Gastrocnemius medialis (tissue), 4 donors: ENCODE results near the gene COASY. TPM values are rescaled to one million over a fixed set of nuclear protein-coding genes. Genes with fewer than 3 reads are reported as not detected.

Experiments
- ATAC-seq, 2 donors: fragments of 150-250 bp; one replicate each; pipeline ENCODE4 v1.9.1; 2016
- DNase-seq, 2 donors: peaks; one replicate each; pipeline ENCODE4 v3.0.0-alpha.2; 2019
- H3K27ac ChIP-seq, 4 donors: fragments of 200-600 bp; sonication (generic); 1 replicate in 1 of 4; 2 replicates in 3 of 4; pipeline ENCODE4 v1.5.1; 2016 to 2018; ENCODE audit warnings: mild to moderate bottlenecking in 2 of 4, moderate library complexity in 1 of 4
- H3K27me3 ChIP-seq, 3 donors: fragments of 200-600 bp; sonication (generic) in 2 of 3; 1 replicate in 1 of 3; 2 replicates in 2 of 3; pipeline versions ENCODE4 v1.5.1 to v1.6.0; 2016 to 2019; ENCODE audit warnings: mild to moderate bottlenecking in 1 of 3, moderate library complexity in 1 of 3
- H3K36me3 ChIP-seq, 2 donors: fragments of 200-600 bp; sonication (generic) in 1 of 2; one replicate each; pipeline ENCODE4 v1.5.1; 2017 to 2018
- H3K4me1 ChIP-seq, 2 donors: fragments of 200-600 bp; sonication (generic) in 1 of 2; one replicate each; pipeline ENCODE4 v1.5.1; 2016 to 2017; ENCODE audit warnings: mild to moderate bottlenecking in 2 of 2
- H3K4me3 ChIP-seq, 4 donors: fragments of 200-600 bp; sonication (generic) in 3 of 4; 1 replicate in 1 of 4; 2 replicates in 3 of 4; pipeline ENCODE4 v1.5.1; 2016 to 2019; ENCODE audit warnings: mild to moderate bottlenecking in 2 of 4
- H3K9me3 ChIP-seq, 3 donors: fragments of 200-600 bp; sonication (generic) in 2 of 3; 1 replicate in 1 of 3; 2 replicates in 2 of 3; pipeline ENCODE4 v1.5.1; 2016 to 2019
- POLR2A ChIP-seq, 2 donors: fragments of 450-650 bp; IDR thresholded peaks; one replicate each; pipeline ENCODE4 v1.6.1; 2017; ENCODE audit warnings: antibody characterized with exemption in 2 of 2, mild to moderate bottlenecking in 2 of 2, moderate library complexity in 2 of 2
- in situ Hi-C, 4 donors: fragments of 200-750 bp; cut with MboI; loops; one replicate each; pipeline versions ENCODE4 v1.15.0 to v1.8.0; 2017; ENCODE audit warnings: low sequenced_read_pairs in 4 of 4
- intact Hi-C: fragments of 100-400 bp; cut with DNase I; formaldehyde crosslinking; loops from one replicate; pipeline ENCODE4 v1.15.1; 2023; ENCODE audit warnings: low total_unique reads
- total RNA-seq, 4 donors: library from RNA; depleted of rRNA; stranded (reverse); fragments of >200 nt; gene quantifications; one replicate each; pipeline versions ENCODE4 v1.1.0 to v1.2.3, GENCODE V29; 2016
- TF ChIP-seq, protein P1 (sequence below), 5 experiments: fragments of 450-650 bp in 3 of 5; fragments of 200-600 bp in 2 of 5; sonication (generic) in 2 of 5; IDR thresholded peaks in 4 of 5; conservative IDR thresholded peaks in 1 of 5; 1 replicate in 4 of 5; 2 replicates in 1 of 5; pipeline ENCODE4 v1.5.1; 2016 to 2019; ENCODE audit warnings: antibody characterized with exemption in 5 of 5, mild to moderate bottlenecking in 3 of 5, moderate library complexity in 3 of 5

The COASY gene
- total RNA-seq, 4 donors from 2014 or later, result 22.4 to 39.9 (median 27.5) TPM

DNA sequence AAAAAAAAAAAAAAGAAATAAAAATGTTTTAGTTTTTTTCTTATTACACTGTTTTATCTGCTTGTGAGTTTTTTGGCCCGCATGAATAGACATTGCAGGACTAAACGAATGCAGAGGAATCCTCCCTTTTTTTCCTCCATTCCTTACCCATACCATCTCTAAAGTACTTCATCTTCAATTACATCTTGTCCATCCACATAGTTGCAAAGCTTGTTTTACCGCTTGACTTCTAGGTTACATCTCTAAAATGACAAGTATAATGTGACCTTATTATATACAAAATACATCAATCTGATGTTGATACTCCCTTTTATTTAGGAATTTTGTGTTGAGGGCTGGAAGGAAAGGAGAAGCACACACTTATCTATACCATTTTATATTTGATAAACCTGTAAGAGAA lies 34.4 kb downstream of the COASY start:
- intact Hi-C loops, result no loop called here
- H3K27ac ChIP-seq, result no peak overlapping the region
- peaks cover 15 to 20% of the 10 kb centered on the region in 2 donors for H3K4me1 ChIP-seq
- no peak overlapping the region for H3K4me3 ChIP-seq
- no peaks in the 10 kb centered on the region for H3K9me3 ChIP-seq
- H3K27me3 ChIP-seq, result no peaks in the 10 kb centered on the region
- no peak for DNase-seq
- no peak for ATAC-seq
- in situ Hi-C loops, result loop anchor here in 2 of 4 donors (25.0 kb wide), 2 partner anchors 91 to 166 kb away; partner anchors contain the start of genes CCR10 (in 2 of the 2), CNTNAP1 (in 2 of the 2), PLEKHH3 (in 2 of the 2) and RAMP2 (in 1 of the 2)
- H3K36me3 ChIP-seq, result peaks cover 0 to 9% of the 10 kb centered on the region in 2 donors
- no peak for TF ChIP-seq POLR2A (IDR thresholded peaks at IDR 0.05)
- TF ChIP-seq, protein P1, sequence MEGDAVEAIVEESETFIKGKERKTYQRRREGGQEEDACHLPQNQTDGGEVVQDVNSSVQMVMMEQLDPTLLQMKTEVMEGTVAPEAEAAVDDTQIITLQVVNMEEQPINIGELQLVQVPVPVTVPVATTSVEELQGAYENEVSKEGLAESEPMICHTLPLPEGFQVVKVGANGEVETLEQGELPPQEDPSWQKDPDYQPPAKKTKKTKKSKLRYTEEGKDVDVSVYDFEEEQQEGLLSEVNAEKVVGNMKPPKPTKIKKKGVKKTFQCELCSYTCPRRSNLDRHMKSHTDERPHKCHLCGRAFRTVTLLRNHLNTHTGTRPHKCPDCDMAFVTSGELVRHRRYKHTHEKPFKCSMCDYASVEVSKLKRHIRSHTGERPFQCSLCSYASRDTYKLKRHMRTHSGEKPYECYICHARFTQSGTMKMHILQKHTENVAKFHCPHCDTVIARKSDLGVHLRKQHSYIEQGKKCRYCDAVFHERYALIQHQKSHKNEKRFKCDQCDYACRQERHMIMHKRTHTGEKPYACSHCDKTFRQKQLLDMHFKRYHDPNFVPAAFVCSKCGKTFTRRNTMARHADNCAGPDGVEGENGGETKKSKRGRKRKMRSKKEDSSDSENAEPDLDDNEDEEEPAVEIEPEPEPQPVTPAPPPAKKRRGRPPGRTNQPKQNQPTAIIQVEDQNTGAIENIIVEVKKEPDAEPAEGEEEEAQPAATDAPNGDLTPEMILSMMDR (IDR thresholded peaks at IDR 0.05 in 4 of 5, conservative IDR thresholded peaks at IDR 0.05 in 1 of 5), result no peak

DNA sequence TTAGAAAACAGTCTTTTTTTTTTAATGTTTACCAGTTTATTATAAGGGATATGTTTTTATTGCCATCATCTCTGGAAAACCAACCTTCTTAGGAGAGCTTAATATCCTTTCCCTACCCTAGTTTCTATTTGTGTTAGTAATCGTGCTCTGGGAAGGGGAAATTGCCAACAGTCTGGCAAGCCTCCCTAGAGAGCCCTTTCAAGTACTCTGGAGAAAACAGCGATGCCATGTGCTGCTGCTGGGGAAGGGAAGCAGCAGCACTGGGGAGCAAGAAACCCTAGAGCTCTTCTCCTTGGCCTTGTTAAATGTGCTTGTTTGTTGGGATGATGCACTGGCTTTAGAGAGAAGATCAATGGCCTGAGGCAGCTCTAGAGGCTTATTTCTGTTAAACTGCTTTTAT lies 37.0 kb downstream of the COASY start:
- peak overlapping the region; percentile 32 to 57 (median 42) for H3K27ac ChIP-seq
- no peak overlapping the region for H3K4me3 ChIP-seq
- in situ Hi-C loops (loop anchor here in 2 of 4 donors (25.0 kb wide), 2 partner anchors 88 to 163 kb away; partner anchors contain the start of genes CCR10 (in 2 of the 2), CNTNAP1 (in 2 of the 2), PLEKHH3 (in 2 of the 2) and RAMP2 (in 1 of the 2)), intact Hi-C loops (no loop called here)
- H3K9me3 ChIP-seq, result no peaks in the 10 kb centered on the region
- H3K27me3 ChIP-seq, result no peaks in the 10 kb centered on the region
- TF ChIP-seq, protein P1 (IDR thresholded peaks at IDR 0.05 in 4 of 5, conservative IDR thresholded peaks at IDR 0.05 in 1 of 5), result no peak
- no peak for TF ChIP-seq POLR2A (IDR thresholded peaks at IDR 0.05)
- peak; percentile 75 to 82 for ATAC-seq
- no peaks in the 10 kb centered on the region for H3K36me3 ChIP-seq
- peak; percentile 23 to 45 for DNase-seq
- peaks cover 15 to 20% of the 10 kb centered on the region in 2 donors for H3K4me1 ChIP-seq

DNA sequence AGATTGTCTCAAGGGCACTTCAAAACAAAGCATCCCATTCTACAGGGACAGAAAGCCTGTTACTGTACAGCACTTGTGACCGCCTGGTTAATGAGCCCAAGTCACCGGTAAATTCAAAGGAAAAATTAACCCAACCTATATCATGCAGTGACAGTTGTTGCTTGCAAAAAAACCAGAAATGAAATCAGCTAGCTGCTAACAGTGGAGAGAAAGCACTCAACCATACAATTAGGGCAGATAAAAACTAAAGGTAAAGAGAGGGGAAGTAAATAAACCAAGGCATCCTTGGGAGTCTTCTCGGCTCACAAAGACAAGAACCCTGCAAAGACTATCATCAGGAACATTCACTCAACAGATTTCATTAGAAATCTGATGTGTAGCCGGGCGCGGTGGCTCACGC lies 41.4 kb downstream of the COASY start:
- Histone ChIP-seq H3K36me3 (no peaks in the 10 kb centered on the region), H3K27ac (no peak overlapping the region), H3K27me3 (no peaks in the 10 kb centered on the region), H3K9me3 (no peaks in the 10 kb centered on the region), H3K4me3 (no peak overlapping the region), H3K4me1 (peaks cover 50 to 52% of the 10 kb centered on the region in 2 donors)
- intact Hi-C loops (no loop called here), in situ Hi-C loops (no loop called here)
- DNase-seq (no peak), ATAC-seq (no peak)
- TF ChIP-seq POLR2A (IDR thresholded peaks at IDR 0.05), result no peak
- TF ChIP-seq, protein P1 (IDR thresholded peaks at IDR 0.05 in 4 of 5, conservative IDR thresholded peaks at IDR 0.05 in 1 of 5), result no peak

DNA sequence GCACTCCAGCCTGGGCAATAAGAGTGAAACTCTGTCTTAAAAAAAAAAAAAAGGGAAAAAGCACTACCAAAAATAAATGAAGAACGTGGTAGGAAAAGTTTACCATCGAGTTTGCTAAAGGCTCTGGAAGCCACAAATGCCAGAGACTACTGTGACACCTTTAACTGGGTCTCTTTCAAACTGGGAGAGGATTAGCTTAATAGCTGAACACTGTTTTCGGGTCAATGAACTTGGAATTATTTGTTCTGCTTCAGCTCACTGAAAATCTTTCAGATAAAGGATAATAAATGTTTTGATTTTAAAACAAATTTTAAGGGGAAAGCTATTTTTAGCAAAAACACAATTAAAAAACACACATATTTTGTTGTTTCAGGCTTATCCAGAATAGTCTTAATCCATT lies 45.8 kb downstream of the COASY start:
- ATAC-seq (no peak), DNase-seq (no peak)
- H3K4me3 ChIP-seq, result peak overlapping the region; percentile 92 to 100 (median 94)
- peak overlapping the region; percentile 93 to 99 (median 96) for H3K27ac ChIP-seq
- TF ChIP-seq, protein P1 (IDR thresholded peaks at IDR 0.05 in 4 of 5, conservative IDR thresholded peaks at IDR 0.05 in 1 of 5), result no peak
- no peak for TF ChIP-seq POLR2A (IDR thresholded peaks at IDR 0.05)
- H3K36me3 ChIP-seq, result peaks cover 0 to 11% of the 10 kb centered on the region in 2 donors
- H3K9me3 ChIP-seq, result no peaks in the 10 kb centered on the region
- no peaks in the 10 kb centered on the region for H3K27me3 ChIP-seq
- in situ Hi-C loops (no loop called here), intact Hi-C loops (no loop called here)
- H3K4me1 ChIP-seq, result peaks cover 49 to 51% of the 10 kb centered on the region in 2 donors
